Sigmoid colon (tissue), 4 donors: Measurements from ENCODE around the gene TM4SF18.

Experiments
- CTCF ChIP-seq, 4 experiments: fragments of 450-650 bp in 3 of 4; fragments of 200-600 bp in 1 of 4; IDR thresholded peaks; one replicate each; pipeline ENCODE4 v1.5.1; 2016 to 2019; ENCODE audit warnings: antibody characterized with exemption in 4 of 4, mild to moderate bottlenecking in 3 of 4, moderate library complexity in 2 of 4
- POLR2A ChIP-seq, 2 donors: fragments of 450-650 bp; IDR thresholded peaks; one replicate each; pipeline ENCODE4 v1.6.1; 2016; ENCODE audit warnings: antibody characterized with exemption in 2 of 2, mild to moderate bottlenecking in 2 of 2, moderate library complexity in 2 of 2
- POLR2AphosphoS5 ChIP-seq, 4 donors: sonication (generic); formaldehyde crosslinking; IDR thresholded peaks; one replicate each; pipeline ENCODE4 v1.6.1; 2017; ENCODE audit warnings: antibody characterized with exemption in 4 of 4

GRCh38 chr3:149313542-149313941 is 19.9 kb downstream of the TM4SF18 start:
- no peak for TF ChIP-seq CTCF (IDR thresholded peaks at IDR 0.05)
- no peak for TF ChIP-seq POLR2A (IDR thresholded peaks at IDR 0.05)
- no peak for TF ChIP-seq POLR2AphosphoS5 (IDR thresholded peaks at IDR 0.05)
